ENCODE measurements around the gene RGPD3. TPM values are rescaled to one million over a fixed set of nuclear protein-coding genes. Genes with fewer than 3 reads are reported as not detected.

The RGPD3 gene
- total RNA-seq, 4 donors from 2014 or later, result 0.85 to 2.4 (median 1.3) TPM

DNA sequence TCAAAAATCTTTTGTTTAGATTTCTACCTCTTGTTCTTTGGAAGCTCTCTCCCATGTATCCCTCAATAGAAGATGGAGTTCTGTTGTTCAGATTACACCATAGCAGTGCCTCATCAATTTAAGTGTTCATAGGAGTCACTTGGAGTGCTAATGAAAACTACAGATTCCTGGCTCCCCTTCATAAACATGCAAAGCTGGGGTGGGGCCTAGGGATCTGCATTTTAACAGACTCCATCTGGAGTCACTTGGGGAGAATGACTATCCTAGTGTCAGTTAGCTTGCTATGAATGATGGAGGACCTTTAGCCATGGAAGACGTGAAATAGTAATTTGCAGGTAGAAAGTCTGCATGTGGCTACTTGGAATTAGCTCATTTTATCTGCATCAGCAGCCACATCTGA, 105.4 kb downstream of the RGPD3 start:
- TF ChIP-seq, protein P1, sequence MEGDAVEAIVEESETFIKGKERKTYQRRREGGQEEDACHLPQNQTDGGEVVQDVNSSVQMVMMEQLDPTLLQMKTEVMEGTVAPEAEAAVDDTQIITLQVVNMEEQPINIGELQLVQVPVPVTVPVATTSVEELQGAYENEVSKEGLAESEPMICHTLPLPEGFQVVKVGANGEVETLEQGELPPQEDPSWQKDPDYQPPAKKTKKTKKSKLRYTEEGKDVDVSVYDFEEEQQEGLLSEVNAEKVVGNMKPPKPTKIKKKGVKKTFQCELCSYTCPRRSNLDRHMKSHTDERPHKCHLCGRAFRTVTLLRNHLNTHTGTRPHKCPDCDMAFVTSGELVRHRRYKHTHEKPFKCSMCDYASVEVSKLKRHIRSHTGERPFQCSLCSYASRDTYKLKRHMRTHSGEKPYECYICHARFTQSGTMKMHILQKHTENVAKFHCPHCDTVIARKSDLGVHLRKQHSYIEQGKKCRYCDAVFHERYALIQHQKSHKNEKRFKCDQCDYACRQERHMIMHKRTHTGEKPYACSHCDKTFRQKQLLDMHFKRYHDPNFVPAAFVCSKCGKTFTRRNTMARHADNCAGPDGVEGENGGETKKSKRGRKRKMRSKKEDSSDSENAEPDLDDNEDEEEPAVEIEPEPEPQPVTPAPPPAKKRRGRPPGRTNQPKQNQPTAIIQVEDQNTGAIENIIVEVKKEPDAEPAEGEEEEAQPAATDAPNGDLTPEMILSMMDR (IDR thresholded peaks at IDR 0.05; ENCODE audit: low read depth), result no peak

DNA sequence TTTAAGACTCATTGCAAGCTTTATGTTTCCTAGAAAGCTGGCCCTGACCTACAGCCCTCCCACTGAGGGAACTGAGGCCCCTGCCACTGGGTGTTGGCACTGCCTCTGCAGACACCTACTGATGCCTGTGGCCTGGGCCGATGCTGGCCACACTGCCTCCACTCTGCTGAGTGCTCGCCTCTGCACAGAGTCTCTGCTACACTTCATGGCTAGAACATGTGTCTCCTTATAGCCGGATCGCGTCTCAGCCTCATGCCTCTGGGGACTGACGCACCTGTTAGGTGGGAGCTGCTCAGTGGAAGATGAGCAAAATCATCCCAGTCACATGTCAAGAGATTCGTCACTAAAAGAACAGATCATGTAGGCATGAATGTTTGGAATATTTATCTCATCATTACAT, 108.7 kb downstream of the RGPD3 start:
- TF ChIP-seq, protein P1 (IDR thresholded peaks at IDR 0.05; ENCODE audit: low read depth), result no peak

DNA sequence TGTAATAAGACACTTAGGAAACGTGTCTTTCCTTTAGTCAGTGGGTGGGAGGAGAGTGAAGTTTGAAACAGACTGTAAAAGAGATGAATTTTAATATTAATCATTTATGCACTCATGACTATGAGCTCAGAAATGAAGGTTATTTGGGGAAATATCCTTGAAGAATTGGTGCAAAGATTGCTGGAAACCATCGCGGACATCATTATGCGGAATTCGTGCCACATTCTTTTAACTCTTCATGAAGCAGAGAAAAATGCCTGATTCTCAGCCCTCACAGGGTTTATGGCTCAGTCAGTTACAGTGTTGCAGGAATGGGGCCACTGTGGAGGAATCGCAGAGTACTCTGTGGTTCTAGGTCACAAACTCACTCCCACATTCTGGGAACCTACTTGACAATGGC, 109.7 kb downstream of the RGPD3 start:
- TF ChIP-seq, protein P1 (IDR thresholded peaks at IDR 0.05; ENCODE audit: low read depth), result no peak

DNA sequence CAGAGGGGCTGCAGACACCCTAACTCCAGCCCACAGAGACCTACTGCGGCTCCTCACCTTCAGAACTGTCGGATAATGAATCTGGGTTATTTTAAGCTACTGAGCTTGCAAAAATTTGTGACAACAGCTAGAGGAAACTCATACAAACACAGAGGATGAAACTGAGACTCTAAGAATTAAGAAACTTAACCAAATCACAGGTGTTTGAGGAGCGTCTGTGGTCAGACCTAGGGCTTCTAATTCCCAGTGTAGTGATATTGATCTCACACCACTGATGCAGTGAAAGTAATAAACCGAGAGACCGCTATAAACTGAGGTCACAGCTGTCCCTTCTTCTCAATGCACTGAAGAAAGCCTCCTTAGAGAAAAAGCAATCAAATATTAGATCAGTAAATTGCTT, 110.1 kb downstream of the RGPD3 start:
- TF ChIP-seq, protein P1 (IDR thresholded peaks at IDR 0.05; ENCODE audit: low read depth), result no peak

DNA sequence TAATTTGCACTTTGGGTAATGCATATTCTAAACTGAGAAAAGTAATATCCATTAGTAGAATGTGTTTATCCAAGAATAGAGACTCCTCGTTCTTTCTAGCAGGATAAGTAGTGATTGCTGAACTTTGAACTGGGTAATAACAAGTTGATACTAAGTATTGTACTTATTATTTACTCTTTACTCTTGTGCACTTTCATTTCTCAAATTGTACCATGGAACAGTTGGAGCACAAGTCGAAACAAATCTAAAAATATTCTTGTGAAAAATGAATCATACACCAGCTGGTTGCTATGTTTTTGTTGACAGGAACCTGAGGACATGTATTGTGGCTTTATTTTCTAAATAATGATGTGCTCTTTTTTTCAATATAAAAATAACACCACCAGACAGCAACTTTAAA, 111.9 kb downstream of the RGPD3 start:
- TF ChIP-seq, protein P1 (IDR thresholded peaks at IDR 0.05; ENCODE audit: low read depth), result no peak

DNA sequence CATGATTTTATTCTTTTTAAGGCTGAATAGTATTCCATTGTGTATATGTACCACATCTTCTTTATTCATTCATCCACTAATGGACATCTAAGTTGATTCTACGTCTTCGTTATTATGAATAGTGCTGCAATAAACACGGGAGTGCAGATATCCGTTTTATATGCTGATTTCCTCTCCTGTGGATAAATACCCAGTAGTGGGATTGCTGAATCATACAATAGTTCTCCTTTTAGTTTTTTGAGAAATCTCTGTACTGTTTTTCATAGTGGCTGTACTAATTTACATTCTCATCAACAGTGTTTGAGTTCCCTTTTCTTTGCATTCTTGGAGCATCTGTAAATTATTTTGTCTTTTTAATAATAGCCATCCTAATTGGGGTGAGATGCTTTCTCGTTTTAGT, 114.5 kb downstream of the RGPD3 start:
- TF ChIP-seq, protein P1 (IDR thresholded peaks at IDR 0.05; ENCODE audit: low read depth), result no peak

DNA sequence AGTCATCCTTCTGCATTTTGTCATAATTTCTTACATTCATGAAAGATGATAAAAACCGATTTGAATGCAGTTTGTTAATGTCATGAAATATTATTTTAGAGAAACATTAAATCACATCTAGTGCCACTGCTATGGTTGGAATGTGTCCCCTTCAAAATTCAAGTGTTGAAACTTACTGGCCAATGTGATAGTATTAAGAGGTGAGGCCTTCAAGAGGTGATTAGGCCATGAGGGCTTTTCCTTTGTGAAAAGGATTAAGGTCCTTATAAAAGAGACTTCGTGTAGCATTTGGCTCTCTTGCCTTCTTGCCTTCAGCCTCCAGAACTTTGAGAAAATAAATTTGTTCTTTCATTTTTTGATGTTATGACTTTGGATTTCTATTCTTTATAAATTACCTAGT, 117.2 kb downstream of the RGPD3 start:
- TF ChIP-seq, protein P1 (IDR thresholded peaks at IDR 0.05; ENCODE audit: low read depth), result no peak
